Naive thymus-derived CD4-positive, alpha-beta T cell (primary cell): ENCODE data around the gene CLEC3B. TPM values are rescaled to one million over a fixed set of nuclear protein-coding genes. Genes with fewer than 3 reads are reported as not detected.
"Not testable (repeated sequence)": the region's sequence is repeated elsewhere in the genome, so short reads cannot be mapped to it uniquely, and the experiment has no call there.

Experiments used
- ATAC-seq: fragments of 150-1000 bp; cut with Tn5 transposase; 2 replicates; pipeline ENCODE4 v1.10.0; 2021; ENCODE audit warnings: mild to moderate bottlenecking, moderate library complexity
- CTCF ChIA-PET: fragments of 350-600 bp; sonication (Branson Sonifier 250); formaldehyde crosslinking; loops from one replicate; lab custom pipeline; 2021; ENCODE audit warnings: antibody characterized with exemption; lab: Charles Lee
- POLR2A ChIA-PET: fragments of 350-600 bp; sonication (Branson Sonifier 250); formaldehyde crosslinking; loops from one replicate; lab custom pipeline; 2021; ENCODE audit warnings: antibody characterized with exemption, inconsistent platforms; lab: Charles Lee
- DNase-seq, 9 donors: peaks; one replicate each; pipeline versions ENCODE4 v3.0.0 to v3.0.0-alpha.2; 2020 to 2022; ENCODE audit warnings: mixed read lengths in 1 of 9
- H3K27ac ChIP-seq: one replicate; pipeline ENCODE4 v1.7.0; 2013; ENCODE audit warnings: mild to moderate bottlenecking, low read depth, low read length, moderate library complexity
- H3K27me3 ChIP-seq, 2 donors: one replicate each; pipeline ENCODE4 v1.7.0; 2013; ENCODE audit warnings: low read length in 2 of 2, mild to moderate bottlenecking in 2 of 2, moderate library complexity in 2 of 2; ENCODE audit not compliant: control insufficient read depth in 2 of 2, insufficient read depth in 2 of 2
- H3K36me3 ChIP-seq, 3 experiments: 1 replicate in 2 of 3; 2 replicates in 1 of 3; pipeline ENCODE4 v1.7.0; 2013; ENCODE audit warnings: low read length in 3 of 3, mild to moderate bottlenecking in 3 of 3, moderate library complexity in 1 of 3; ENCODE audit not compliant: insufficient read depth in 3 of 3, control insufficient read depth in 2 of 3
- H3K4me1 ChIP-seq, 2 donors: one replicate each; pipeline ENCODE4 v1.7.0; 2013; ENCODE audit warnings: low read length in 2 of 2, mild to moderate bottlenecking in 2 of 2, moderate library complexity in 1 of 2; ENCODE audit not compliant: control insufficient read depth in 2 of 2, insufficient read depth in 2 of 2
- H3K4me3 ChIP-seq: 2 replicates; pipeline ENCODE4 v1.7.0; 2013; ENCODE audit warnings: mild to moderate bottlenecking, low read length
- H3K9me3 ChIP-seq, 3 experiments: 1 replicate in 2 of 3; 2 replicates in 1 of 3; pipeline ENCODE4 v1.7.0; 2013; ENCODE audit warnings: low read length in 3 of 3; ENCODE audit not compliant: control insufficient read depth in 2 of 3
- H3K27ac Mint-ChIP-seq, 9 donors: one replicate each; pipeline ENCODE4 v1.8.0; 2020 to 2022; ENCODE audit warnings: mixed read lengths in 9 of 9, mild to moderate bottlenecking in 8 of 9, moderate library complexity in 5 of 9, inconsistent platforms in 2 of 9
- H3K27me3 Mint-ChIP-seq, 5 donors: one replicate each; pipeline ENCODE4 v1.8.0; 2021 to 2022; ENCODE audit warnings: mixed read lengths in 5 of 5, mild to moderate bottlenecking in 1 of 5
- H3K36me3 Mint-ChIP-seq, 5 donors: one replicate each; pipeline ENCODE4 v1.8.0; 2020 to 2022; ENCODE audit warnings: mixed read lengths in 5 of 5, mild to moderate bottlenecking in 3 of 5, inconsistent platforms in 1 of 5
- H3K4me1 Mint-ChIP-seq, 7 donors: one replicate each; pipeline ENCODE4 v1.8.0; 2020 to 2022; ENCODE audit warnings: mixed read lengths in 7 of 7, mild to moderate bottlenecking in 3 of 7, inconsistent platforms in 1 of 7
- H3K4me3 Mint-ChIP-seq, 10 donors: one replicate each; pipeline ENCODE4 v1.8.0; 2020 to 2022; ENCODE audit warnings: mild to moderate bottlenecking in 10 of 10, mixed read lengths in 10 of 10, moderate library complexity in 6 of 10, inconsistent platforms in 2 of 10
- H3K9me3 Mint-ChIP-seq, 11 donors: one replicate each; pipeline ENCODE4 v1.8.0; 2020 to 2022; ENCODE audit warnings: mixed read lengths in 11 of 11, mild to moderate bottlenecking in 4 of 11, inconsistent platforms in 1 of 11, moderate library complexity in 1 of 11
- intact Hi-C, 2 donors: fragments of 100-400 bp; cut with micrococcal nuclease; formaldehyde crosslinking; loops; one replicate each; pipeline ENCODE4 v1.15.1; 2023
- polyA plus RNA-seq, 2 donors: library from polyadenylated mRNA; unstranded; fragments of 300-500 nt; fragmentation: Illumina TruSeq; gene quantifications; one replicate each; pipeline ENCODE4 v1.2.3, GENCODE V29; 2021
- total RNA-seq, 6 experiments: library from RNA in 5 of 6; stranded (reverse) in 5 of 6; gene quantifications; 1 replicate in 5 of 6; 2 replicates in 1 of 6; pipeline ENCODE4 v1.2.3 and lab custom pipeline; 2021 to 2026

The CLEC3B gene
- total and polyA plus RNA-seq, 7 experiments from 2014 or later = 0.45 to 1.8 (median 0.75) TPM; not detected in 2

DNA sequence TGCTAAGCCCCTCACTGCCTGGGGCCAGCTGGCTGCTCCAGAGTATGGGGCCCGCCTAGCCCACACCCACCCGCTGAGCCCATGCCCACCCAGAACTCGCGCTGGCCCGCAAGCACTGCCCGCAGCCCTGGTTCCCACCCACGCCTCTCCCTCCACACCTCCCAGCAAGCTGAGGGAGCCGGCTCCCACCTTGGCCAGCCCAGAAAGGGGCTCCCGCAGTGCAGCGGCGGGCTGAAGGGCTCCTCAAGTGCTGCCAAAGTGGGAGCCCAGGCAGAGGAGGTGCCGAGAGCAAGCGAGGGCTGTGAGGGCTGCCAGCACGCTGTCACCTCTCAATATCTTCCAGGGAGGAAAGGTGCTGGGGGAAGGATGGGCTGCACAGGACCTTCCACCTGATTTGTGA is 39.8 kb upstream of the CLEC3B start:
- H3K9me3 Mint-ChIP-seq, H3K9me3 ChIP-seq, H3K4me3 Mint-ChIP-seq, ATAC-seq, DNase-seq, H3K27me3 ChIP-seq, H3K27ac Mint-ChIP-seq, intact Hi-C loops, H3K27me3 Mint-ChIP-seq, H3K4me3 ChIP-seq, H3K27ac ChIP-seq: not testable (repeated sequence)
- Mint-ChIP-seq H3K36me3 (peaks cover 3 to 29% (median 15%) of the 10 kb centered on the region in 5 donors), H3K4me1 (peaks cover 52 to 93% (median 81%) of the 10 kb centered on the region in 7 donors)
- Histone ChIP-seq H3K36me3 (peaks cover 4 to 16% (median 5%) of the 10 kb centered on the region in 3 experiments), H3K4me1 (peaks cover 16 to 36% of the 10 kb centered on the region in 2 donors)
- ChIA-PET POLR2A (interaction anchor here (1.0 to 3.0 kb wide), 4 partner anchors 9 to 41 kb away, joined by 3 to 10 read pairs (median 4); partner anchors contain the start of genes EXOSC7 and ZDHHC3), CTCF (interaction anchor here (0.6 kb wide), 1 partner anchor 184 kb away, joined by 6 read pairs; no protein-coding TSS in a partner anchor)

DNA sequence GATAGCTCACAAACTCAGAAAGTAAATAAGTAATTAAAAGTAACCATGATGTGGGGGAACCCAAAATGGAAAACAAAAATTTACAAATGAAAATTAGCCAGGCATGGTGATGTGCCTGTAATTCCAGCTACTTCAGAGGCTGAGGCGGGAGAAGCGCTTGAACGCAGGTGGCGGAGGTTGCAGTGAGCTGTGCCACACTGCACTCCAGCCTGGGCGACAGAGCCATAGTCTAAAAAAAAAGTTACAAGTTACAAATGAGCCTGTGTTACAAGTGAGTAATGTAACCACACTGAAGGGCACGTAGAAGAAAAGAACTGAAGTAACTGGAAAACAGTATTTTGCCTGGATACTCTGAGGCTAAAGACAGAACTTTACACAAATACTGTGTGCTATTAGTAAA is 38.8 kb upstream of the CLEC3B start:
- no peak for ATAC-seq
- POLR2A ChIA-PET = interaction anchor here (0.6 to 3.0 kb wide), 3 partner anchors 10 to 1297 kb away, joined by 3 to 10 read pairs (median 4); partner anchors contain the start of genes EXOSC7 and ZDHHC3

DNA sequence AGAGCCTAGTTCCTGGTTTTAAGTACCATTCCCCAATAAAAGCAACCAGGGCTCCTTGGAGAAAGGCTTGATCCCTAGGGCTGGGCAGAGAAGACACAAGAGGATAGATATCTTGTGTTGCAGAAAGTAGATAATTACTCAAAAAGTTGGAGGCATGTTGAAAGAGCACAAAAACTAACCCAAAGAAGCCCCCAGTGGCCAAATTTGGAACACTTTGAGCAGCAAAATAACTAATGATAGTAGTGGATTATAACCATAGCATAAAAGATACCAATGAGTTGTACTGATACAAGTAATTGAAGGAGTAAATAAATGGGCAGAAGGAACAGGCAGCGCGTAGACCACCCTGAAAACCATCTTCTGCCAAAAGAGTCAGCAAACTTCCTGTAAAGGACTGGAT is 38.0 kb upstream of the CLEC3B start:
- Mint-ChIP-seq H3K27me3 (no peaks in the 10 kb centered on the region), H3K4me3 (no peak overlapping the region), H3K36me3 (peaks cover 3 to 35% (median 19%) of the 10 kb centered on the region in 5 donors), H3K4me1 (peaks cover 49 to 93% (median 83%) of the 10 kb centered on the region in 7 donors), H3K27ac (peak overlapping the region in 1 of 9 donors; percentile 10), H3K9me3 (no peaks in the 10 kb centered on the region)
- Histone ChIP-seq H3K27me3 (no peaks in the 10 kb centered on the region), H3K27ac (no peak overlapping the region), H3K4me3 (no peak overlapping the region), H3K4me1 (peaks cover 7 to 36% of the 10 kb centered on the region in 2 donors), H3K36me3 (peaks cover 4 to 16% (median 5%) of the 10 kb centered on the region in 3 experiments), H3K9me3 (no peaks in the 10 kb centered on the region)
- CTCF ChIA-PET = interaction anchor here (0.6 to 1.0 kb wide), 4 partner anchors 10 to 50 kb away, joined by 3 to 4 read pairs (median 3); no protein-coding TSS in a partner anchor
- POLR2A ChIA-PET = interaction anchor here (3.0 kb wide), 1 partner anchor 11 kb away, joined by 10 read pairs; the partner anchor contains the start of genes EXOSC7 and ZDHHC3
- DNase-seq (peak in 2 of 9 donors; percentile 15 to 29), ATAC-seq (no peak)
- intact Hi-C loops = no loop called here

More for the DNA sequence above, 38.8 kb upstream of the CLEC3B start:
- CTCF ChIA-PET = interaction anchor here (0.7 to 1.0 kb wide), 2 partner anchors 11 to 18 kb away, joined by 3 to 4 read pairs; no protein-coding TSS in a partner anchor
- Histone ChIP-seq H3K36me3 (peaks cover 4 to 16% (median 5%) of the 10 kb centered on the region in 3 experiments), H3K9me3 (no peaks in the 10 kb centered on the region), H3K4me3 (no peak overlapping the region), H3K4me1 (peaks cover 11 to 36% of the 10 kb centered on the region in 2 donors), H3K27ac (no peak overlapping the region), H3K27me3 (no peaks in the 10 kb centered on the region)
- H3K9me3 Mint-ChIP-seq = no peaks in the 10 kb centered on the region
- H3K36me3 Mint-ChIP-seq = peaks cover 3 to 30% (median 19%) of the 10 kb centered on the region in 5 donors
- H3K27ac Mint-ChIP-seq = peak overlapping the region in 1 of 9 donors; percentile 10
- no peaks in the 10 kb centered on the region for H3K27me3 Mint-ChIP-seq
- DNase-seq = no peak
- intact Hi-C loops = loop anchor here in 1 of 2 donors (1.0 kb wide), 1 partner anchor 11 kb away; the partner anchor contains the start of genes EXOSC7 and ZDHHC3
- H3K4me3 Mint-ChIP-seq = no peak overlapping the region
- H3K4me1 Mint-ChIP-seq = peaks cover 50 to 93% (median 81%) of the 10 kb centered on the region in 7 donors

DNA sequence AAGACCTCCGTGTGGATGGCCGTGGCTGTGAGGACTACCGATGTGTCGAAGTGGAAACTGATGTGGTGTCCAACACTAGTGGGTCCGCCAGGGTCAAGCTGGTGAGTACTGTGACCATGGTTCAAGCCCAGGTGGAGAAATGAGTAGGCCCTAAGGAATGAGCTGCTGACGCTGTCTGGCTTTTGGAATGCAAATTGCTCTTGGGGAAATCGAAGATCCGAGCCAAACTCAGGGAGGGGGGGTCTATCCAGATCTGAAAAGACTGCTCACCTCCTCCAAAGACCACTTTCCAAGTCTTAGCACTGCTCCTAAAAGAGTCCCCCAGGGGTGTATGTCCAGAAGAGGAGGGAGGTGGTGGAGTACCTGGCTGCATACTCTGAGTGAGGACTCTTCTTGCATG is 37.0 kb upstream of the CLEC3B start:
- ChIA-PET POLR2A (interaction anchor here (3.0 kb wide), 1 partner anchor 12 kb away, joined by 10 read pairs; the partner anchor contains the start of genes EXOSC7 and ZDHHC3), CTCF (interaction anchor here (0.9 to 1.0 kb wide), 2 partner anchors 9 to 51 kb away, joined by 3 read pairs; no protein-coding TSS in a partner anchor)
- H3K36me3 Mint-ChIP-seq = peaks cover 3 to 40% (median 21%) of the 10 kb centered on the region in 5 donors
- peaks cover 4 to 16% (median 5%) of the 10 kb centered on the region in 3 experiments for H3K36me3 ChIP-seq
- H3K4me3 ChIP-seq = no peak overlapping the region
- H3K27ac ChIP-seq = no peak overlapping the region
- no peaks in the 10 kb centered on the region for H3K9me3 ChIP-seq
- no peaks in the 10 kb centered on the region for H3K9me3 Mint-ChIP-seq
- H3K27me3 ChIP-seq = no peaks in the 10 kb centered on the region
- peaks cover 38 to 91% (median 77%) of the 10 kb centered on the region in 7 donors for H3K4me1 Mint-ChIP-seq
- peaks cover 0 to 30% of the 10 kb centered on the region in 2 donors for H3K4me1 ChIP-seq
- no peak overlapping the region for H3K4me3 Mint-ChIP-seq
- H3K27ac Mint-ChIP-seq = no peak overlapping the region
- intact Hi-C loops = no loop called here
- no peaks in the 10 kb centered on the region for H3K27me3 Mint-ChIP-seq
- DNase-seq = no peak
- ATAC-seq = no peak

DNA sequence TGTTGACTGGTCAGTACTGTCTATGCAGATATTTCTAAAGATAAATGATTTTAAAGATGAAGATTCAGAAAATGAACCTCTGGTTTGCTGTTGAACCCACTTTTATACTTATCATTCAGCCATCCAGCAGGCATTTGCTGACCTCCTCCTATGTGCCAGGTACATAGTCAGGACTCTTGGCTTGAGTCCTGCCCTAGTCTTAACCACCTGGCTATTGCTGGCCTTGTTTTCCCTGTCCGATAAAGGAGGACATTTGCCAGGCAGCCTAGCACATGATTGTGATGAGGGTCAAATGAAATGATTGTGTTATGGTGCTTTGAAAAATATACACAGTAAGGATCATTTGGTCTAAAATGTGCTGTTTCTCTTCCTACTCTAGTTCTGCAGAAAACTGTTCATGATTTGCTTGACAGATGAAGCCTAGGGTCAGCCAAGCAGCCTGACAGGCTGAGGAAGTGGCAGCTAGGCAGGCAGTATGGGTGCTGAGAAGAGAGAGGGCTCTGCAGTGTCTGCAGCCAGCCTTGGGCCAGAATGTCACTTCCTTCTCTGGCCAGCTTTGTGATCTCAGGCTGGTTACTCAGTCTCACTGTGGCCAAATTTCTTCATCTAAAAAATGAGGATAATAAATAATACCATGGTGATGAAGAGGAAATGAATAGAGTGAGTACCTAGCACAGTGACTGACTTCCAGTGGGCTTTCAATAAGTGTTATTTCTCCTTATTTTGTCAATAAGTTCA is 36.3 kb upstream of the CLEC3B start:
- H3K27me3 Mint-ChIP-seq = no peaks in the 10 kb centered on the region
- peaks cover 0 to 30% of the 10 kb centered on the region in 2 donors for H3K4me1 ChIP-seq
- ChIA-PET POLR2A (interaction anchor here (0.8 to 2.0 kb wide), 2 partner anchors 13 to 19 kb away, joined by 3 to 10 read pairs; no protein-coding TSS in a partner anchor), CTCF (no interaction called here)
- no peaks in the 10 kb centered on the region for H3K27me3 ChIP-seq
- H3K36me3 Mint-ChIP-seq = peaks cover 3 to 45% (median 25%) of the 10 kb centered on the region in 5 donors
- no peaks in the 10 kb centered on the region for H3K9me3 ChIP-seq
- H3K36me3 ChIP-seq = peaks cover 4 to 16% (median 9%) of the 10 kb centered on the region in 3 experiments
- no peak overlapping the region for H3K27ac ChIP-seq
- intact Hi-C loops = no loop called here
- no peak overlapping the region for H3K27ac Mint-ChIP-seq
- H3K9me3 Mint-ChIP-seq = no peaks in the 10 kb centered on the region
- no peak overlapping the region for H3K4me3 Mint-ChIP-seq
- DNase-seq (no peak), ATAC-seq (no peak)
- no peak overlapping the region for H3K4me3 ChIP-seq
- peaks cover 32 to 92% (median 80%) of the 10 kb centered on the region in 7 donors for H3K4me1 Mint-ChIP-seq

DNA sequence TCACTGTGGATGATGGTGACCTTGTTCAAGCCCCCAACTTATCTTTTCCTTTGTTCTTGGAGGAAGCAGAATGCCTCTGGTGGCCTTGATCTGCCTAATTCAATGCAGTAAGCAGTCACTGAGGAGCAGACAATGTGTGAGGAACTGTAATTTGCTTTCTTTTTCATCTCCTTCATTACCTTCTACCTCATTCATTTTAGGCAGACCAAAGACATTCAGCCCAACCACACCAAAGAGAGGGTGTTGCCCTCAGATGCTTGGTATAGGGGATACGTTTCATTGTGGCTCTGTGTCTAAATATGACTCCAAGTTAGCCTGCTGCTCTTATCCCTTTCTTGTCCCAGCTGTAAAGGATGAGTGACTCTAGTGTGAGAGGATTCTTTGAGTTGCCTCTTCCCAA is 34.8 kb upstream of the CLEC3B start:
- ATAC-seq = peak; percentile 56
- Histone ChIP-seq H3K27ac (no peak overlapping the region), H3K4me1 (peaks cover 0 to 30% of the 10 kb centered on the region in 2 donors), H3K27me3 (no peaks in the 10 kb centered on the region), H3K36me3 (peaks cover 7 to 24% (median 9%) of the 10 kb centered on the region in 3 experiments), H3K4me3 (no peak overlapping the region), H3K9me3 (no peaks in the 10 kb centered on the region)
- ChIA-PET CTCF (no interaction called here), POLR2A (interaction anchor here (1.5 to 2.0 kb wide), 2 partner anchors 14 to 17 kb away, joined by 5 to 10 read pairs; no protein-coding TSS in a partner anchor)
- no peaks in the 10 kb centered on the region for H3K27me3 Mint-ChIP-seq
- peak overlapping the region in 8 of 9 donors; percentile 30 to 82 (median 73) for H3K27ac Mint-ChIP-seq
- peak overlapping the region in 8 of 10 donors; percentile 1 to 78 (median 54) for H3K4me3 Mint-ChIP-seq
- peak in 6 of 9 donors; percentile 9 to 47 (median 27) for DNase-seq
- peaks cover 32 to 95% (median 85%) of the 10 kb centered on the region in 7 donors for H3K4me1 Mint-ChIP-seq
- peaks cover 3 to 38% (median 24%) of the 10 kb centered on the region in 5 donors for H3K36me3 Mint-ChIP-seq
- H3K9me3 Mint-ChIP-seq = no peaks in the 10 kb centered on the region
- intact Hi-C loops = no loop called here
